Stimulated activated memory B cell treated with anti-CD40 and anti-IgM and Interleukin-4, amounts not matched to agents 10 μg/mL and 1 μg/mL and 100 μg/mL, for 72 hours (primary cell): ENCODE measurements around the gene CLEC20A.

ENCODE experiments used
- ATAC-seq: fragments of 150-1000 bp; cut with Tn5 transposase; 2 replicates; pipeline ENCODE4 v1.10.0; 2021
- H3K27ac Mint-ChIP-seq: one replicate; pipeline ENCODE4 v1.8.0; 2022; ENCODE audit warnings: mild to moderate bottlenecking, mixed read lengths
- H3K27me3 Mint-ChIP-seq: one replicate; pipeline ENCODE4 v1.8.0; 2022; ENCODE audit warnings: mixed read lengths
- H3K36me3 Mint-ChIP-seq: one replicate; pipeline ENCODE4 v1.8.0; 2022; ENCODE audit warnings: mixed read lengths
- H3K4me1 Mint-ChIP-seq: one replicate; pipeline ENCODE4 v1.8.0; 2022; ENCODE audit warnings: mixed read lengths
- H3K4me3 Mint-ChIP-seq: one replicate; pipeline ENCODE4 v1.8.0; 2022; ENCODE audit warnings: mild to moderate bottlenecking, moderate library complexity, mixed read lengths
- H3K9me3 Mint-ChIP-seq: one replicate; pipeline ENCODE4 v1.8.0; 2022; ENCODE audit warnings: mixed read lengths

CLEC20A gene

DNA sequence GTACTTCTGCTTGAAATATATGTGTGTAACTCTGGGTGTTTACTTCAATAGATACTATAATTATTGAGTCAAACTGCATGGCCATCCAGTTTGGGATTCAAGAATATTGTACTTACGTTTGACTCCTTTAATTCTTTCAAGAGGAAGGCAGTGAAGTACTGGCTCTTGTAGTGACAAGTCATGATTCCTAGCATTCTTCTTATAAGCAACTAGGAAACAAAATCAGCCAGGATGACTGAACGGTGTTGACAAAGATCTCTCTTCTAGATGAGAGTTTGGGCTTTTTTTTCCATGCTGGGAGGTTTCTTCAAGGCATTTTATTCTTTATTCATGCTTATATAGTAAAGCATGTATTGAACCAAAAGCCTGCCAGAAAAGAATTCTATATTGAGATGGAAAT, 58.3 kb downstream of the CLEC20A start:
- peaks cover 5% of the 10 kb centered on the region for H3K36me3 Mint-ChIP-seq
- peaks cover 20% of the 10 kb centered on the region for H3K27me3 Mint-ChIP-seq

DNA sequence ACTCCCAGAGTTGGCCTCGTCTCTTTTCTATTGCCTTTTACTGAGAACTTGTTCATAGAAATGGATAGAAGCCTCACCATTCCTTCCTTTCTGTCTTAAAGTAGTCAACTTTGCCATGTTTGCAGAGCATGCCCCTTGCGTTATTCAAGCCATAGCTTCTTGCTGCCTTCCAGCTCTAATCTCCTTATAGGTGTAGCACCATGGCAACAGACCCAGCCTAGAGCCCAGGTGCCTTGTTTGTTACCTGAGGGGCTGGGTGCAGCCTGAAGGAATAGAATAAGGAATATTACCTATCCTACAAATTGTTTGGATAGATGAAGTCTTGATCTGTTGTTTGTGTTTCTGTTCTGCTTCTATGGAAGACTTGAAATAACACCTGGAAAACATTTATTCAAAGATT, 59.9 kb downstream of the CLEC20A start:
- Mint-ChIP-seq H3K36me3 (peaks cover 5% of the 10 kb centered on the region), H3K4me1 (no peaks in the 10 kb centered on the region), H3K27ac (no peak overlapping the region), H3K27me3 (peaks cover 7% of the 10 kb centered on the region), H3K4me3 (no peak overlapping the region), H3K9me3 (peaks cover 3% of the 10 kb centered on the region)
- ATAC-seq, result no peak

More for the DNA sequence above, 58.3 kb downstream of the CLEC20A start:
- no peaks in the 10 kb centered on the region for H3K4me1 Mint-ChIP-seq
- ATAC-seq, result no peak
- H3K4me3 Mint-ChIP-seq, result no peak overlapping the region
- no peak overlapping the region for H3K27ac Mint-ChIP-seq
- H3K9me3 Mint-ChIP-seq, result peaks cover 3% of the 10 kb centered on the region

DNA sequence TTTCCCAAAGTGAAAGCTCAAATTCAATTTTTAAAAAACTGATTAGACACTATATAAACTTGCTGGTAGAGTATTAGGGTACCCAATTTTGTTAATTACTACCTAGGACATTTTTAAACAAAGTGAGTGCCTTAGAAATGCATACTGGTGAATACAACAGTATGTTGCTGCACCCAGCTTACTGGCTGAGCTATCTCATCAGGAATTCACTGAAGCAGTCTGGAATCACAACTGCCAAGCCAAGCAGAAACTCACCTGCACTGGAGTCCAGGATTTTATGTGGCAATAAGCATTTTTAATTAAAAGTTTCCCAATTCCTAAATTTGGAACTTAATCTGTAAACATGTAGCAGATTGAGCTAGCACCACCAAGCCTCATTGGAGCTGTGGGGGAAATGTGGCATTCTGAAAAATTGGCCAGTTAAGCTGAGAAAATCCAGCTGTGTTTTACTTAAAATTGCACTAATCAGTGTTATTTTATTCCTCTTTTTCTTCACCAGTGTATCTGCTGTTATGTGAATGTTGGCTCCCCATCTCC, 61.8 kb downstream of the CLEC20A start:
- Mint-ChIP-seq H3K27ac (no peak overlapping the region), H3K4me3 (no peak overlapping the region), H3K9me3 (no peaks in the 10 kb centered on the region), H3K27me3 (no peaks in the 10 kb centered on the region), H3K36me3 (no peaks in the 10 kb centered on the region), H3K4me1 (no peaks in the 10 kb centered on the region)
- no peak for ATAC-seq

GRCh38 chr1:178434360-178434759, 62.4 kb downstream of the CLEC20A start:
- no peaks in the 10 kb centered on the region for H3K9me3 Mint-ChIP-seq
- H3K4me1 Mint-ChIP-seq, result no peaks in the 10 kb centered on the region
- H3K27me3 Mint-ChIP-seq, result peaks cover 3% of the 10 kb centered on the region
- no peak for ATAC-seq
- no peaks in the 10 kb centered on the region for H3K36me3 Mint-ChIP-seq
- no peak overlapping the region for H3K4me3 Mint-ChIP-seq
- H3K27ac Mint-ChIP-seq, result no peak overlapping the region
